Superior temporal gyrus (tissue), 1 donor: ENCODE data around the gene EXOSC7.
"Not testable (repeated sequence)": the region's sequence is repeated elsewhere in the genome, so short reads cannot be mapped to it uniquely, and the experiment has no call there.

ENCODE experiments used
- DNase-seq: peaks from one replicate; pipeline ENCODE4 v3.0.0-alpha.2; 2016; ENCODE audit errors: extremely low spot score

Gene EXOSC7

DNA sequence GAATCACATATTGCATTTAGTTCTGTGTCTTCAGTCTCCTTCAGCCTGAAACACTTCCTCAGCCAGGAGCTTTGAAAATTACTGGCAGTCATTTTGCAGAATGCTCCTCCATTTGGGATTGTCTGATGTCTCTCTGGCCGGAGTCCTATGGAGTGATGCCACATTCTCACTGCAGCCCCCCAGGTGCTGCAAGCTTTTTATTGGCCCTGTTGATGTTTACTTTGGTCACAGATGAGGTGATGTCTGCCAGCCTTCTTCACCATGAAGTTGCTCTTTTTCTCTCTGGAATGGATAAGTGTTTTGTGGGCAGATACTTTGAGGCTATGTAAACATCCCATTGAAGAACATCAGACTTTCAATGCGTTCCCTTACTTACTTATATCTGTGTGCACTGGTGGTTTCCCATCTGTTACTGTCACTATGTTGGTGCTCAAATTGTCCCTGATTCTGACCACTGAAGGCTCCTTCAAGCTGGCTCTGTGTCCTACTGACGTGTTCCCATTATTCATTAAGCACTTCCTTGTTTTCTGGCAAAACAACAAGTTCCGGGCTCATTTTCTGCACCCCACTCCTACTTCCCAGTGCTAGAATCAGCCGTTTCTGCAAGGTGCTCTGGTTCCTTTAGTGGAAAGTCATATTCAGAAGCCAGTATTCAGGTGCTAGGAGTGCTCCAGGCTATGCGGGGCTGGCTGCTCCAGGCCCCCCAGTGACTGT, 48.7 kb downstream of the EXOSC7 start:
- DNase-seq, result no peak

DNA sequence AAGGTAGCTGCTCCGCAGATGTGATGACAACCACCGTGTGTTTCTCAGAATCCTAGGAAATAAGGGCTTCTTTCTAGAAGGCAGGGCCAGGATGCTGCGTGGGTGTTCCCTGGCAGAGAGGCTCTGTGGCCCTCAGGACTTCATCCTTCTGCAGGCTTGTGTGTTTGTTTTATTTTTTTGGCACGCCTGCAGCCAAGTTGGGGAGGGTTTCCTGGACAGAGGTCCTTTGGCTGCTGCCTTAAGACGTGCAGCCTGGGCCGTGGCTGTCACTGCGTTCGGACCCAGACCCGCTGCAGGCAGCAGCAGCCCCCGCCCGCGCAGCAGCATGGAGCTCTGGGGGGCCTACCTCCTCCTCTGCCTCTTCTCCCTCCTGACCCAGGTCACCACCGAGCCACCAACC, 50.0 kb downstream of the EXOSC7 start, which contains the start of gene CLEC3B:
TSS of gene CLEC3B (plus strand) at position 266 of the 400 bp plus-strand sequence. CDS start at position 326, 60 bp downstream.
- DNase-seq, result no peak

DNA sequence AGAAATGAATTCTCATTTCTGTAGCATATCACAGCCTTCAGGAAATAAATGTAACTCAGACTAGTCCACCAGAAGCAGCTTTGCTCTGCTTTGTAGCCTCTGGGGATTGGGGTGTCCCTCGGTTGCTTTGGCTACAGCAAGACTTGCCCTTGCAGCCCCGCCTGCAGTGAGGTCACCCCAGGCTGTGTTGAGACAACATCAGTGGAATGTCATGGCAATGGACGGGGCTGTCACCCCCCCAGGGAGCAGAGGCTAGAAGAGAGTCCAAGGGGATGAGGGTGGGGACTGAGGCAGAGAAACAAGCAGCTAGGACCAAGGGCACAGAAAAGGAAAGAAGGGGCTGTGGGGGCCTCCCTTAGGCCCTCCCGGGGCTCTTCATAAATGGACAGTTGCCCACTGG, 50.9 kb downstream of the EXOSC7 start:
- DNase-seq, result no peak

DNA sequence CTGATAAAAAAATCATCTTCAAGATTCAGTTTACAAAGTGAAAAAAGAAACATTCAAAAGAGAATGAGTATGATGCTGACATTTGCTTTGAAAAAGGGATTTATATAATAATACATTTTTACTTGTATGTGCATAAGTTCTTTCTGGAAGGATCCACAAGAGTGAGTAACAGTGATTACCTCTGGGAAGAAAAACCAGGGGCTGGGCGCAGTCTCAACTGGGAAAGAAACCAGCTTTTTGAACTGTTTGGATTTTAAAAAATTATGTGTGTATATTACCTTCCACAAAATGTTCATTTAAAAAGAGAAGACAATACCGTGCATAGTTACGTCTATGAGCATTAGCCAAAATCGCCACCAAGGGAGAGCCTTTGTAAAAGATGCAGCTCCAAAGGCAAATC, 51.4 kb downstream of the EXOSC7 start:
- no peak for DNase-seq

DNA sequence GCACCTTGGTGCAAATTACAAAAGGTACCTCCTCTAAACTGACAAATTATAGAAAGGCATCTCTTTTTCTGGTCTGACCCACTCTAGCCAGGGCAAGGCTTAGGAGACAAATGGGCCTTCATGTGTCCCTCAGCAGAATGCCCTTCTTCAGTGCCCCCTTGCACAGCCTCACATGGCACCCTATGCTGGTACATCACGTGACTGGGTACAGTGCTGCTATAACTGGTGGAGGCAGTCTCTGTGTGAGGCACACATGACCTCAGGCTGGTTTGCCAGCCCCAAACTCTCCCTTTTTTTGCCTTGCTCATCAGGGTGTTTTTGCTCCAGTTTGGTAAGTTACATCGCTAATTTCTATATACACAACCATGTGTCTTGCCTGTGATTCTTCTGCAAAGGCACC, 53.2 kb downstream of the EXOSC7 start:
- no peak for DNase-seq

DNA sequence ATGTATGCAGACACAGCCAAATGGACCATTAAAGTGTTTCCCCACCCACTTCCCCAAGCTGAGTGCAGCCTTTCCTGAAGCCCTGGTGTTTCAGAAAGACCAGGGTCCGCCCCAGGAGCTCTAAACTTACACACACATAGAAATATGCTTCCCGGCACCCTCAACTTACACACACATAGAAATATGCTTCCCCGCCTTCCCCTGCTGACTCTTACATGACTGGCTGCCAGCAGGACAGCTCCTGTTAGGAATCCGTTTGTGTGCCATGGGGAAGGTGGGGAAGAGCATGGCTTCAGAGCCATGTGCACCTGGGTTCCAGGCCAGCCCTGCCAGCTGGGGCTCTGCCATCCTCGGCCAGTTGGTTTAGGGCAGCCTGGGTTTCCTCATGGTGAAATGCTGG, 53.6 kb downstream of the EXOSC7 start:
- DNase-seq, result no peak

DNA sequence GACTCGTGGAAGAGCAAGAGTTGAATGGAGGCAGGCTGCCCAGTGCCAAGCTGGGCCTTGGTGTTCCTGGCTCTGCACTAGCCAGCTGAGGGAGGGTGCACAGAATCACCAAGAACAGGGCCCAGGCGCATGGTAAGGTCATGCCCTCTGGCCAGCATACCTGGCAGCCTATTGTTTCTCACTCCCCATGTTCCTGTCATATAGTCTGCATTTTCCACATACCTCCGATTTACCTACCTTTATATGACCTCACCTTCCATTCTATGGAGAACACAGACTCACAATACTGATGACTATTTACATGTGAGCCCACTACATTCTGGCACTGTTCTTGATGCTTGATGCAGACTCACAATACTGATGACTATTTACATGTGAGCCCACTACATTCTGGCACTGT, 55.5 kb downstream of the EXOSC7 start:
- no peak for DNase-seq

DNA sequence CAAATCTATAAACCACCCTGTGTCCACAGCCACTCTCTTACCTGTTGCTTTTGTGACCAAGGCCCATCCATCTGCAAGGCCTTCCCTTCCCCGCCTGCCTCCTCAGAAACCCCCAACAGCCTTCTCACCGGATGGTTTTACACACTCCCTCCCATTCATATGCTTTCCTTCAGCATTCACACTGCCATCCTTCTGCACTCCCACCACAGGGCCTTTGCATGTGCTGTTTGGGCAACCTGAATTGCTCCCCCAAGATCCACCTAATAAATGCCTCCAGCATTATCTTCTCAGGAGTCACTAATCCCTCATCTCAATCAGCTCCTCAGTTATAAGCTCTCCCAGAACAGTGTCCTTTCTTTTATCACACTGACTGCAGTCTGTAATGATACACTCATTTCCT, 56.1 kb downstream of the EXOSC7 start:
- DNase-seq, result no peak

DNA sequence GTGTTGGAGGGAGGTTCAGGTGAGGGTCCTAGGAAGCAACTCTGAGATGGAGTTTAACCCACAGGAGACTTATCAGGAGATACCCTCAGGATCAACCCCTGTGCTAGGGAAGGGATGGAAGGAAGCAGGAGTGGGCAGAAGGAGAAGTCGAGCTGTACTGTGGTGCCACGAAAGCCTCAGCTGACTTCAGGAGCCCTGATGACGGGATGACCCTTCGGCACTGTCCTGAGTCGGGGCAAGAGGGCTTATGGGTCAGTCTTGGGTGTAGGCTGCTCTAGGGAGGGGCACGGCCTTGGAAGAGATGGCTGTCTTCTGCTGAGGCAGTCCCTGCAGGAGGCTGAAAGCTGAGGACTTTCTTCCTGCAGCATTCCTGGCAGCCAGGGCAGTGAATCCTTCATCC, 57.7 kb downstream of the EXOSC7 start:
- DNase-seq, result no peak

DNA sequence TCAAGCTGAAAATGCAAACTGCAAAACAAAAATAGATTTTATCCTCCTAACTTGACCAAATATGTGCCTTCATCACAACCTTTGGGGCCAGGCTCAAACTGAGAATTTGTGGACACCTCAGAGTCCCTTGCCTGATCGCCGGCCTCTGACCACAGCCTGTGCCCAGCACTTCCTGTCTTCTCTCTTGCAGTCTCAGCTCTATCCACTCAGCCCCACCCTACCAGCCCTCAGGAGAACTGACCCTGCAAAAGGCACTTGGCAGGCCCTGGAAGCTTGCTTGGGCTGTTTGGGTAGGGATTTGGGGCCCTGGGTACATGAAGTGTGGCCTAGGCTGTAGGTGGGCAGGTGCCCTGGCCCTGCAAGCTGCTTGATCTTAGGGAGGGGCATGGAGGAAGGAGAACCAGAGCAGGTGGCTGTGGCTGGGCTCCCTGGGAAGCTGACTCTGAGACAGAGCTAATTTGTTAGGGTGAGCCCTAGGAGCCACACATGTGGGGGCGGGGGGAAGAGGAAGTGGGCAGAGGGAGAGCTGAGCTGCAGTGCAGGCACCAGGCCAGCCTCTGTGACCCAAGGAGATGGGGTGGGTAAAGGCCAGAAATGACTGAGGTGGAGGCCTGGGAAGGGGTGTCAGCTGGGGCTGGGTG, 58.7 kb downstream of the EXOSC7 start:
- DNase-seq, result no peak

DNA sequence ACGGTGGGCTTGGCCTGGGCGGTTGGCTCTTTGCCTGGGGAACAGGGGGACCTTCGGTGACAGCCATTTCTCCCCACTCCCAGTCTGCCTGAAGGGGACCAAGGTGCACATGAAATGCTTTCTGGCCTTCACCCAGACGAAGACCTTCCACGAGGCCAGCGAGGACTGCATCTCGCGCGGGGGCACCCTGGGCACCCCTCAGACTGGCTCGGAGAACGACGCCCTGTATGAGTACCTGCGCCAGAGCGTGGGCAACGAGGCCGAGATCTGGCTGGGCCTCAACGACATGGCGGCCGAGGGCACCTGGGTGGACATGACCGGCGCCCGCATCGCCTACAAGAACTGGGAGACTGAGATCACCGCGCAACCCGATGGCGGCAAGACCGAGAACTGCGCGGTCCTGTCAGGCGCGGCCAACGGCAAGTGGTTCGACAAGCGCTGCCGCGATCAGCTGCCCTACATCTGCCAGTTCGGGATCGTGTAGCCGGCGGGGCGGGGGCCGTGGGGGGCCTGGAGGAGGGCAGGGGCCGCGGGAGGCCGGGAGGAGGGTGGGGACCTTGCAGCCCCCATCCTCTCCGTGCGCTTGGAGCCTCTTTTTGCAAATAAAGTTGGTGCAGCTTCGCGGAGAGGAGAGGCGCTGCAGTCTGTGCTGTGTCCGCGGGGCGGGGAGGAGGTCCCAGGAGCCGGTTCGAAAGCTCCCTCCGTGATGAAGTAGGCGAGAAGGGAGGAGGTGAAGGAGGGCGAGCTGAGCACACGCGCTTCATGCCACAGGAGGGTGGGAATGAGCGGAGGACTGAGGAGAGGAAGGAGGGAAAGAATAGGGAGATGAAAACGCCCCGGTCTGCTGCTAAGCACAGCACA, 59.6 kb downstream of the EXOSC7 start:
- peak; percentile 30 for DNase-seq

DNA sequence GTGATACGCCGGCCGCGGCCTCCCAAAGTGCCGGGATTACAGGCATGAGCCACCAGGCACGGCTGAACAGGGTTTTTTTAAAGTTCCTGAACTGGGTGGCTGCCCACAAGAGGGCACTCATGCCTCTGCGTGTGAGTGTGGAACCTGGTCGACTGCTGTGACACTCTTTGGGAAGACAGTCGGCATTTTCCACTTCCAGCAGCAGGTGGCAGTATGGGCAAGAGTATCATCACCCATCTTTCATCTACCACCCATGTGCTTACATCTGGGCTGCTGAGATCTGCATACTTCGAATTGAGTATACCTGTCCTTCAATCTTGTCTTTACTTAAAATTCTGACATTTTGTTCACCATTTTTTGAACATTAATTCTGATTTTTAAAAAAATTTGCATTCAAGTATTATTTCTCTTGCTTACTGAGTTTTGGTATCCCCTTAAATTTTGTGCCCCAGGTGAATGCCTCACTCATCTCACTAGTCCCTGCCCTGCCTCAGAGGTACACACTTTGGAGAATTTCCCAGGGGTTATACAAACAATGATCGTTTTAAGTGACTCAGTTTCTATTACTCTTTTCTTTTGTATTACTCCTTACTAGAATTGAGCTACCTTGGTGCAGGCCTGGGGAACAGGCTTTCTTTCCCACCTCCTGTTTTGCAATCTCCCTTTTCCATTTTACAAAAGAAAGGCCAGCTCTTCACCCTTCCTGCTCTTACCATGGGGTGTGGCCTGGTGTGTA, 61.8 kb downstream of the EXOSC7 start:
- peak; percentile 98 for DNase-seq

DNA sequence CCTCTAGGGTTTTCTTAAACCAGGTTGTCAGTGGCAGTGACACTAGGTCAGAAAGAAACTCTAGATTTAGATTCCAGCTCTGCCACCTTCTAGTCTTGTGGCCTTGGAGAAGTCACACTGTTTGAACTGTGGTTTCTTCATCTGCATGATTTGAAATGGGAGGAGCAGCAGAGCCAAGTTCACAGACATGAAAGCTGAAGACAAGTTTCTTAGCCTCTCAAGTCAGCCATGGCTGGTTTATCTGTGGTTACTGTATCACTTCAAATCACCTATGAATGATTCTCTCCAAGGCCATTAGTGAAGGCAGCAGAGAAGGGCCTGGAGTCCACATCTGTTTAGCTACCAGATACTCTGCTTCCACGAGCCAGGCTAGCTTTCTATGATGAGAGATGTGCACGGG, 65.6 kb downstream of the EXOSC7 start:
- no peak for DNase-seq

DNA sequence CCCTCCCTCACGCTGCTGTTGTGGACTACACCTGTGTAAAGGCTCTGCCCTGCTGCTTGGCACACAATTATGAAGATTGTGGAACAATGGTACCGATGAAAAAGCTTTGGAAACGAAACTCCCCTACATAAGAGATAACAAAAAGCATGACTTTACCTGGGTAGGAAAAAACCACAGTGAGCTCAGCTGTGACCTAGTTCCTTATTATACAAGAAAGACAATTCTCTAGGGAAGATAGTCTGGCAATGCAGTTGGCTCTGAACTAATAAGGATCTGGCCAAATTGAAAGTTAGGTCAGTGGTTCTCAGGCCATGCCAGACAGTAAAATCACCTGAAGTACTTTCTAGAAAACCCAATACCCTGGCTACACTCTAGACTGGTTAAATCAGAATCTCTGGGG, 66.1 kb downstream of the EXOSC7 start:
- no peak for DNase-seq

DNA sequence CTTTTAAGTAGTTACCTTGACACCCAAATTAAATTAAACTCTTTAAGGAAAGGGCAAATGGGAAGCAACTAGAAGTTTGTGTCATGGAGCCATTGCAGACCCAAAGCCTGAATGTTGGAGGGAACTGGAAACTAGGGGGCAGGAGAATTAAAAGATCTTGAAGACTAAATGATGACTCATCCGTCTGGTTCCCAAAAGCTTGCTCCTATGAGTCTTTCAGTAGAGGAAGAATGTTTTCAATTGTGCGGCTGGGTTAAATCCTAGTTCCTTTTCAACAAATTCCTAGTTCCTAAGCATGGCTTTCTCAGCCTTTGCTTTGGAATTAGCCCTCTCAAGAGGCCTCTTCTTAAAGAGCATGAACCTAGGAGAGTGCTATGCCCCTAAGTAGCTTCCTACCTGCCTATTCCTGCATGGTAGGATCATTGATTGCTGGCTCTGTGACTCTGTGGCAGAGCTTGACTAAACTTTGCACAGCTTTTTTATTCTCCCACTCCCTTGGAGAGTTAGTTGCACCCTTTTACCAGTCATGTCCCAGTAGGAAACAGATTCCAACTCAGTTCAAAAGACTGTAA, 67.8 kb downstream of the EXOSC7 start:
- DNase-seq, result no peak

DNA sequence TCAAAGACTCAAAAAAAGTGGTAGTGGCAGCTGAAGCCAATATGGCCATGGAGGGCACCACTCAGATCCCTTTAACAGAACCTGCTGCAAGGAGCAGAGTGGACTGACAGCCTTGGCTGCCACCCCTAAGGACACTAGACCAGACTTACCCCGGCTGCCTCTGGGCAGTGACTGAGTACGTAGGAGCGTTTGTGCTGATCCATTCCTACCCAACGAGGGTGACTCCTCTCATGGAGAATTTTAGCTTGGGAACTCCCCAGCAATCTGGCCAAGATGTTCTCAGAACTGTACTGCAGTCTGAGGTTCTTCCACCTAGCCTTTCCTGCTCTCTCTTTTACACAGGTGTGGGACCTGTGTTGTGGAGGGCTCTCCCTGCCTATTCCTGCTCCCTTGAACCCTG, 72.2 kb downstream of the EXOSC7 start:
- DNase-seq, result no peak

DNA sequence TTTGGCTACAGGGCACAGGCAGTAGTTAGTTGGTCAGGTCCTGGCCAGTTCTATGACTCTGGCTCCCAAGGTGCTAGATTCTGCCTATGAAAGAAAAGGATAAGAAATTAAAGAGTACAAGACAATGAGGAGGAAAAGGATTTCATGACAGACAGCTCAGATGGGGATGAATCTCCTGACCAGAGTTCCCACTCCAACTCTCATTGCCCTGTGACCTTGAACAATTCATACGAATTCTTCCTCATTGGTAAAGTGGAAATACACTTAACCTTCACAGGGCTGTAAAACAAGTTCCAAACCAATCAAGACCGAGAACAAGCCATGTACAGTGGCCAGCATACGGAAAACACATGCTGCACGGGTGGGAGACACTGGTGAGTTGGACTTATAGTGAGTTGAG, 73.8 kb downstream of the EXOSC7 start:
- no peak for DNase-seq

DNA sequence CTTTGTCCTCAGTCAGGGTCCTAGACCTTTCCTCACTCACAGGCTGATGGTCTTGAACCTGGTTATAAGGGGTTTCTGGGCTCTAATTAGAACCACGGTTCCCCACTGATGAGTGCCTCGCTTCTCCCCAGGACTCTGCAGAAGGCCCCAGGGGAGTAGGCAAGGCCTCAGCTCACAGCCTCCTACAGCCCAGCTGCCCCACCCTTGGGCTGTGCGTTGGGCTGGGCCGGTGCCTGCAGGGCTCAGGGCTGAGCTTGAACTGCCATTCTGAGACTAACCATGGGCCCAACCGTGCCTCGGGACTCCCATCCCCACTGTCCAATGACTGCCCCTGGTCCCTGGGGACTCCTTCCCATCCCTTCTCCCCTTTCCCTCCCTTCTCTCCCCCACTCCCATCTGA, 75.6 kb downstream of the EXOSC7 start:
- DNase-seq, result no peak

DNA sequence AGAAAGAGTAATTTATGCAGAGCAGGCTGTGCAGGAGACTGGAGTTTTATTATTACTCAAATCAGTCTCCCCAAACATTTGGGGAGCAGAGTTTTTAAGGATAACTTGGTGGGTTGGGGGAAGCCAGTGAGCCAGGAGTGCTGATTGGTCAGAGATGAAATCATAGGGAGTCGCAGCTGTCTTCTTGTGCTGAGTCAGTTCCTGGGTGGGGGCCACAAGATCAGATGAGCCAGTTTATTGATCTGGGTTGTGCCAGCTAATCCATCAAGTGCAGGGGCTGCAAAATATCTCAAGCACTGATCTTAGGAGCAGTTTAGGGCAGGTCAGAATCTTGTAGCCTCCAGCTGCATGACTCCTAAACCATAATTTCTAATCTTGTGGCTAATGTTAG, 77.8 kb downstream of the EXOSC7 start:
- DNase-seq, result not testable (repeated sequence)

DNA sequence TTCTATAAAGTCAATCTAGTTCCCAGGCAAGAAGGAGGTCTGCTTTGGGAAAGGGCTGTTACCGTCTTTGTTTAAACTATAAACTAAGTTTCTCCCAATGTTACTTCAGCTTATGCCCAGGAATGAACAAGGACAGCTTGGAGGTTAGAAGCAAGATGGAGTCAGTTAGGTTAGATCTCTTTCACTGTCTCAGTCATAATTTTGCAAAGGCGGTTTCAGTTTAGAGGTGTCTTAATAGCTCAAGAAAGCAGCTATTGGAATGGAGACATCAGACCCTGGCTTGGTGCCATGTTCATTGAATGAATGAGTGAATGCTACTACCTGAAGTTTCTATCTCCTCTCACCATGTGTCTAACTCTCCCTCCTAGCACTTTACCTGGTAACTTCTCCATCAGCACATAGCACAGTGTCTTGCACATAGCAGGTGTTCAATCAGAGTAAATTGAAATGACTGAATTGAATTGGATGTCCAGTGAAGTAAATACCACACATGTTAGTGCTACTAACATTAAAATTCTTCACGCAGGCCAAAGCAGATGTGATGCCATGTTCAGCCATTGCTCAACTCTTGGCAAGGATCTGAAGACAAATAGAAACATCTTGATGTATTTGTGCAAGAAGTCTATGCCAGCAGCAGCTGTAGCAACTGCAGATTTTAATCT, 78.3 kb downstream of the EXOSC7 start:
- DNase-seq, result no peak

DNA sequence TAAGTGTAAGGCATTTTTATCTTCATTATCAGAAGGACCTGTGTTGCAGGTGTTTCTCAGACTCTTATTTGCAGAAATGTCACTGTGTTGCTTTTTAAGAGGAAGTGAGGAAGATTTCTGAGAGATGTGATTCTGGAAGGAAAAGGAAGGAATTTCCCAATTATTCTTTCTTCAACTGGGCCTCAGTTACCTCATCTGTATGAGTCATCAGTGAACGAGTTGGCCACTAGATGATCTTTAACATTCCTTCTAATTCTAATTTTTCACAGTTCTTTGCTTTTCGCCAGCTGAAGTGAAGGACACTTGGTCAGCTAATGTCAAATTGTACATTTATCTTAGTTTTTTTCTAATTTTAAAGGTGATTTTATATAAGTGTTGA, 79.0 kb downstream of the EXOSC7 start:
- no peak for DNase-seq
